ENCODE data around the gene KLHL6.
"Not testable (repeated sequence)": the region's sequence is repeated elsewhere in the genome, so short reads cannot be mapped to it uniquely, and the experiment has no call there.

The KLHL6 gene

GRCh38 chr3:183555541-183556081 lies at the start of gene KLHL6:
Gene KLHL6 (minus strand): TSS chr3:183555706. CDS start chr3:183555653, 53 bp downstream.
- no peak for DNase-seq (ENCODE audit: low read depth, low spot score)

GRCh38 chr3:183597959-183598358 lies 42.5 kb upstream of the KLHL6 start:
- no peak for DNase-seq (ENCODE audit: low read depth, low spot score)

GRCh38 chr3:183594636-183595035 lies 39.1 kb upstream of the KLHL6 start:
- DNase-seq (ENCODE audit: low read depth, low spot score), result no peak

- DNase-seq (ENCODE audit: low read depth, low spot score), result no peak
Measured at GRCh38 chr3:183592821-183593220, 37.3 kb upstream of the KLHL6 start.

- DNase-seq (ENCODE audit: low read depth, low spot score), result no peak
Measured at GRCh38 chr3:183591881-183592521, 36.5 kb upstream of the KLHL6 start.

GRCh38 chr3:183590442-183590841 lies 34.9 kb upstream of the KLHL6 start:
- DNase-seq (ENCODE audit: low read depth, low spot score), result no peak

- no peak for DNase-seq (ENCODE audit: low read depth, low spot score)
Measured at GRCh38 chr3:183587336-183587735, 31.8 kb upstream of the KLHL6 start.

- DNase-seq (ENCODE audit: low read depth, low spot score), result no peak
Measured at GRCh38 chr3:183586477-183586876, 31.0 kb upstream of the KLHL6 start.

- DNase-seq (ENCODE audit: low read depth, low spot score), result no peak
Measured at GRCh38 chr3:183584914-183585280, 29.4 kb upstream of the KLHL6 start.

GRCh38 chr3:183584246-183584913 lies 28.9 kb upstream of the KLHL6 start:
- DNase-seq (ENCODE audit: low read depth, low spot score), result no peak

- no peak for DNase-seq (ENCODE audit: low read depth, low spot score)
Measured at GRCh38 chr3:183583331-183584245, 28.1 kb upstream of the KLHL6 start.

- no peak for DNase-seq (ENCODE audit: low read depth, low spot score)
Measured at GRCh38 chr3:183582161-183582560, 26.7 kb upstream of the KLHL6 start.

GRCh38 chr3:183581496-183582155 lies 26.1 kb upstream of the KLHL6 start:
- DNase-seq (ENCODE audit: low read depth, low spot score), result no peak

- DNase-seq (ENCODE audit: low read depth, low spot score), result no peak
Measured at GRCh38 chr3:183579967-183580900, 24.7 kb upstream of the KLHL6 start.

GRCh38 chr3:183578179-183578578 lies 22.7 kb upstream of the KLHL6 start:
- DNase-seq (ENCODE audit: low read depth, low spot score), result no peak

- no peak for DNase-seq (ENCODE audit: low read depth, low spot score)
Measured at GRCh38 chr3:183577346-183577745, 21.8 kb upstream of the KLHL6 start.

- no peak for DNase-seq (ENCODE audit: low read depth, low spot score)
Measured at GRCh38 chr3:183576487-183577107, 21.1 kb upstream of the KLHL6 start.

GRCh38 chr3:183572935-183573334 lies 17.4 kb upstream of the KLHL6 start:
- DNase-seq (ENCODE audit: low read depth, low spot score), result no peak

GRCh38 chr3:183570191-183570590 lies 14.7 kb upstream of the KLHL6 start:
- DNase-seq (ENCODE audit: low read depth, low spot score), result not testable (repeated sequence)

- no peak for DNase-seq (ENCODE audit: low read depth, low spot score)
Measured at GRCh38 chr3:183566880-183567279, 11.4 kb upstream of the KLHL6 start.
